Mononuclear cell (primary cell): ENCODE data around the gene FAM171A2. TPM values are rescaled to one million over a fixed set of nuclear protein-coding genes. Genes with fewer than 3 reads are reported as not detected.

Source experiments
- total RNA-seq: library from RNA; depleted of rRNA; stranded (reverse); fragments of >200 nt; gene quantifications from one replicate; pipeline ENCODE4 v1.2.3, GENCODE V29; 2012

FAM171A2 gene
- total RNA-seq, 1 donor = 0.10 TPM

Other genes with a start within 250 kb of the FAM171A2 start
- gene HDAC5, start 240.2 kb downstream of the FAM171A2 start, total RNA-seq = 69.3 TPM
- 1.3 TPM for gene HROB, start 221.9 kb downstream of the FAM171A2 start, total RNA-seq
- not detected for gene ASB16, start 193.1 kb downstream of the FAM171A2 start, total RNA-seq
- gene TMUB2, start 176.9 kb downstream of the FAM171A2 start, total RNA-seq = 20.4 TPM
- 44.7 TPM for gene ATXN7L3, start 164.0 kb downstream of the FAM171A2 start, total RNA-seq
- 56.4 TPM for gene UBTF, start 144.2 kb downstream of the FAM171A2 start, total RNA-seq
- gene SLC4A1, start 95.7 kb downstream of the FAM171A2 start, total RNA-seq = 0.42 TPM
- gene RUNDC3A, start 55.3 kb downstream of the FAM171A2 start, total RNA-seq = 0.10 TPM
- 36.0 TPM for gene SLC25A39, start 39.0 kb downstream of the FAM171A2 start, total RNA-seq
- 294 TPM for gene GRN, start 18.6 kb downstream of the FAM171A2 start, total RNA-seq
- 54.5 TPM for gene ITGA2B, start 25.8 kb upstream of the FAM171A2 start, total RNA-seq
- 72.9 TPM for gene GPATCH8, start 139.6 kb upstream of the FAM171A2 start, total RNA-seq
- gene FZD2, start 193.6 kb upstream of the FAM171A2 start, total RNA-seq = 0.84 TPM